GM19463 (cell line): Measurements from ENCODE around the gene SLC34A2.
"Not testable (repeated sequence)": the region's sequence is repeated elsewhere in the genome, so short reads cannot be mapped to it uniquely, and the experiment has no call there.

Experiments
- ATAC-seq: cut with Tn5 transposase; IDR thresholded peaks from one replicate; pipeline ENCODE4 v1.9.1; 2021; ENCODE audit warnings: mild to moderate bottlenecking, moderate library complexity; ENCODE audit not compliant: unreplicated experiment

The SLC34A2 gene, protein sequence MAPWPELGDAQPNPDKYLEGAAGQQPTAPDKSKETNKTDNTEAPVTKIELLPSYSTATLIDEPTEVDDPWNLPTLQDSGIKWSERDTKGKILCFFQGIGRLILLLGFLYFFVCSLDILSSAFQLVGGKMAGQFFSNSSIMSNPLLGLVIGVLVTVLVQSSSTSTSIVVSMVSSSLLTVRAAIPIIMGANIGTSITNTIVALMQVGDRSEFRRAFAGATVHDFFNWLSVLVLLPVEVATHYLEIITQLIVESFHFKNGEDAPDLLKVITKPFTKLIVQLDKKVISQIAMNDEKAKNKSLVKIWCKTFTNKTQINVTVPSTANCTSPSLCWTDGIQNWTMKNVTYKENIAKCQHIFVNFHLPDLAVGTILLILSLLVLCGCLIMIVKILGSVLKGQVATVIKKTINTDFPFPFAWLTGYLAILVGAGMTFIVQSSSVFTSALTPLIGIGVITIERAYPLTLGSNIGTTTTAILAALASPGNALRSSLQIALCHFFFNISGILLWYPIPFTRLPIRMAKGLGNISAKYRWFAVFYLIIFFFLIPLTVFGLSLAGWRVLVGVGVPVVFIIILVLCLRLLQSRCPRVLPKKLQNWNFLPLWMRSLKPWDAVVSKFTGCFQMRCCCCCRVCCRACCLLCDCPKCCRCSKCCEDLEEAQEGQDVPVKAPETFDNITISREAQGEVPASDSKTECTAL

DNA sequence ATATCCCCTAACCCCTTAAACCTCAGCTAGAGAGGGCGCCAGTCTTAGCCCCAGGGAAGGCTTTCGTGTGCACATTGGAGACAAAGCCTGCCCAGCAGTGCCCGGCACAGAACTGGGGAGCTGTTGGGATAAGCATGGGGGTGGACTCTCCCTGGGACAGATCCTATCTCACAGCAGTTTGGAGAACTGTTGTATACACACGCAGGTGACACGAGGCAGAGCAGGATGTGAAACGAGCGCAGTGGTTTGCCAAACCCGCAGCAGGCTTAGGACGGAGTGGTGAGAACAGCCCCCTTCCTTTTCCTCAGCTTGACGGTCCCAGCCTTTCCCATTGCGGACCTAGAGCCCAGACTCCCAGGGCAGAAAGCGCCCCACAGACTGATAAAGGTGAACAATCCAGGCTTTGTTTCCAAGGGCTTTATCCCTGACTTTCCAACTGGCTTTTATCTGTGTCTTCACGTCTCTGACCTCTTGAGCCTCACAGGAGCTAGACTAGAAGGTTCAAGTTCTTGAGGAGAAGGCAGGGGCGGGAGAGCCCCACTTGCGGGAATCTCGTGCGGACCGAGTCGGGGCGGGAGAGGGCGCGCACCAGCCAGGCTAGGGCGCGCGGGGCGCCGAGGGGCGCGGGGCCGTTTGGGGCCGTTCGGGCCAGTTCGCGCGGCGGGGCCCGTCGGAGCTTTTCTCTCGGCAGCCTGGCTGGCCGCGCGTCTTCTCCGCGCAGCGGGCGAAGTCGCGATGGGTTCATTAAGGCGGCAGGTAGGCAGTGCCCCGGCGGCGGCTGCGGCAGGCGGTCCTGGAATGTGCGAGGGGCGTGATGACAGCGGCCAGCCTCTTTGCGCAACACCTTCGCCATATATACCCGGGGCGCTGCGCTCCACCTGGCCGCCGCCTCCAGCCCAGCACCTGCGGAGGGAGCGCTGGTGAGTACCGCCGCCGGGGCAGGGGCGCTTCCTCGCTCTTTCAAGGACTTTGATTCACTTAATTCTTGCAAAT lies at the start of gene SLC34A2:
TSS of gene SLC34A2 (plus strand) at position 881 of the 993 bp plus-strand sequence. CDS start 6,650 bp downstream, outside the sequence.
- no peak for ATAC-seq

DNA sequence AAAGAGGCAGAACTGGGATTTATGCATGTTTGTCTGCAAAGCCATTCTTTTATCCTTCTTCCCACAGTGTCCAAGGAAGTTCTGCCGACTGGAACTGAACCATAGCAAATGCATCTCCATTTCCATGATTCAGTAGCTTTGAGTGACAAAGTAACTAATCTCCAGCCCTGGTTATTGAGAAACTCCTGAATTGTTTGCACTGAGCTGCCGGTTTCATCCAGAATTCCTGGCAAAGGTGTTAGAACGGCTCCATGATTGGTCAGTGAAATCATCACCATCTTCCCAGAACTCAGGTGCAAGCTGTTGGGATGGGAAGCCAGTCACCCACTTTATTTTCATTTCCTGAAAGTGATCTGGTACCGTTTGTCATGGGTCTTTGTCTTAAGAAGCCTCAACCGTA lies 47.0 kb upstream of the SLC34A2 start:
- no peak for ATAC-seq

DNA sequence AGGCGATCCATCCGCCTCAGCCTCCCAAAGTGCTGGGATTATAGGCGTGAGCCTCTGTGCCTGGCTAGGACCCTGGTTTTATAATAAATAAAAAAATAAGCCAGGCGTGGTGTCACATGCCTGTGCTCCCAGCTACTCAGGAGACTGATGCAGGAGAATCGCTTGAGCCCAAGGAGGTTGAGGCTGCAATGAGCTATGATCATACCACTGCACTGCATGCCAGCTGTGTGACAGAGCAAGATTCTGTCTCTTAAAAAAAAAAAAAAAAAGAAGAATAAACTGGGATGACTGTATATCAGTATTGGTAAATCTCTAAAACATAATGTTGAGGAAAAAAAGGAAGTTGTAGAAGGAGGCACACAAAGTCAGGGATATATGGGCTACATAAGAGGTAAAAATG lies 45.7 kb upstream of the SLC34A2 start:
- ATAC-seq, result no peak

DNA sequence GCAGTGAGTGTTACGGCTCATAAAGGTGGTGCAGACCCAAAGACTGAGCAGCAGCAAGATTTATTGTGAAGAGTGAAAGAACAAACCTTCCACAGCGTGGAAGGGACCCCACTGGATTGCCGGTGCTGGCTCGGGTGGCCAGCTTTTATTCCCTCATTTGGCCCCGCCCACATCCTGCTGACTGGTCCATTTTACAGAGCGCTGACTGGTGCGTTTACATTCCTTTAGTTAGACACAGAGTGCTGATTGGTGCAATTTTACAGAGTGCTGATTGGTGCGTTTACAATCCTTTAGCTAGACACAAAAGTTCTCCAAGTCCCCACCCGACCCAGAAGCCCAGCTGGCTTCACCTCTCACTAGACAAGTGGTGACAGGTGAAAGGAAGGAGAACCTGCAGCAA lies 42.0 kb upstream of the SLC34A2 start:
- not testable (repeated sequence) for ATAC-seq

DNA sequence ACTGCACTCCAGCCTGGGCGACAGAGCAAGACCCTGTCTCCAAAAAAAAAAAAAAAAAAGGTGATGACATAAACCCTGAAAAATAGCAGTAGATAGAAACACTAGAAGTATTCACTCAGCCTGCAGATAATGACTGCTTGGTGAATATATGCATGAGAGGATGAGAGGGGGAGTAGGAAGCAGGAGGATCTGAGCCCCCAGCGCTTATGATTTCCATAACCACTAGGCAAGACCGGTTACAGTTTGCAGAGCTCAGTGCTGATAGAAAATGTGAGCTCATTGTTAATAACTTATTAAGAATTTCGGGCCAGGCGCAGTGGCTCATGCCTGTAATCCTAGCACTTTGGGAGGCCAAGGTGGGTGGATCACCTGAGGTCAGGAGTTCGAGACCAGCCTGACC lies 40.8 kb upstream of the SLC34A2 start:
- ATAC-seq, result no peak

DNA sequence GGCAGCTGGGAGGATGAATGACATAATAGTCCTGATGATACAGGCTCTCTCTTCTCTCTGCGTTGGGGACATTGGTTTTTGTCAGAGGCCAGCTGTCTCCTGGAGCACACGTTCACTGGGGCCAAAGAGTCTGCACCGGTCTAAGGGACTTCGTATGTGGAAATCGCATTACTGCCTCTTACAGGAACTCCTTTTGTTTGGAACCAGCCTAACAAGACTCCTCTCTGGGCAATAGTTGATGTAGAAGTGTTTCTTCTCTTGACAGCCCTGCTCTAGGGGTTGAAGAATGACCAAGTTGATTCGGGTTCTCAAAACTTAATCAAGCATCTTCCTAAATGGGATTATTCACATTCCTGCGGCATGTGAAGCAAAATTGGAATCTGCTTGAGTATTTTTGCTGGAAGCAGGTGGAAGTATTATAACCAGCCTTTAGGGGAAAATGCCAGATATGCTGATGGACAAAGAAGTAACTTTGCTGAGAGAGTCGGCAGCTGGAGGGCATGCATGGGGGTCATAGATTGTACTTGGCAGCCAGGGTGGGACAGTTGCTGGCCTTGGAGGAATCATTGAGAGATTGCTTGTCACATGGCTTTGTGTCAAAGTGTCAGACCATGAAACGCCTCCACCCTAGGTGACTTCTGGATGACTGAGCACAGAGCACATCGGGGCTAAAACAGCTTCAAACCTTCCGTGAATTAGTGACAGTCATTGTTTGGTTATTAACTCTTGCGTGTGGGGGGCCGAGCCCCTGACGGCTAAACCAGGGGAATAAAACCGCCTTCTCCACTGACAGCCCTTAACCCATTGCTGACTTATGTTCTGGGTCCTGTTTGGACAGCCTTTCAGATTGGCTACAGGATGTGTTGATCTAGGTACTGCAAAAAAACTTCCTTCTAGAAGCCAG lies 34.4 kb upstream of the SLC34A2 start:
- peak; percentile 61 for ATAC-seq

DNA sequence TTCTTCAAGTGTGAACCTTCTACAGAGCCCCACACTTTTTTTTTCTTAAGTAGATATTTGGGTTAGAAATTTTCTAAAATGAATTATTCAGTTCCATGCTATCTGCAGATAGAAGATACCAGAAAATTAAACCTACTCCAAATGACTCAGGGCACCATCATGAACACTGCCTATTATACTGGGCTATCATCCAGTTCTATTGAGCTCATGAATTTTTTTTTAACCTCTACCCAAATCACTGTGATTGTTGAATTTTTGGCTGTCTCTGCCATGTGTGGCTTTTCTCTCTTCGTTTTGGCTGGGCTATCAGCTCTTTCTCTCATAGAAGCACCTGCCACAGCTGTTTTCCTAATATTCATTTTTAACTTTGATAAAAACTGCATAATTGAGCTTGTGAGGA lies 31.0 kb upstream of the SLC34A2 start:
- ATAC-seq, result no peak

DNA sequence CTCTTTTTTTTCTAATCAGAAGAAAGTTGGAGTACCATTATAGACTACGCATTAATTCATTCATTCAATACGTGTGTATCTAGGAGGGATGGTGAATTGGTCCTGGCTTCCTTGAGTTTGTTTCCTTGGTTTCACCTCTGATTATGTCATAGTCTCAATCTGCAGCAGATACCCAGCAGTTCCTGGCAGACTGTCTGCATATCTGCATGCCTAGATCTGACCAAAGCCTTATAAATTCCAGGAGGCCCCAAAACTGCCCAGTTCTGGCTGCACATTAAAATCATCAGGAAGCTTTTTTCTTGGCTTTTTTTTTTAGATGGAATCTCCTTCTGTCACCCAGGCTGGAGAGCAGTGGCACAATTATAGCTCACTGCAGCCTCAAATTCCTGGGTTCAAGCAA lies 27.2 kb upstream of the SLC34A2 start:
- no peak for ATAC-seq

DNA sequence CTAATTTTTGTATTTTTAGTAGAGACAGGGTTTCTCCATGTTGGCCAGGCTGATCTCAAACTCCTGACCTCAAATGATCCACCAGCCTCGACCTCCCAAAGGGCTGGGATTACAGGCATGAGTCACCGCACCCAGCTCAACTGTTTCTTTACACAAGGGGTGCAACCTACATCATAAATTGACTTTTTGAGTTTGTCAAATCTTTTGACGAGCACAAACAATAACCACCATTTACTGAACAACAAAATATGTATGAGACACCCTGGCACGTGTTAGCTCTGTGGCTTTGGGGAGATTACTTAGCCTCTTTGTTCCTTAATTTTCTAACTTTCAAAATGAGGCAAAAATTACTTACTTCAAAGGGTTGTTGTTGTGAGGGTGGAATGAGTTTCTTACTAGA lies 23.5 kb upstream of the SLC34A2 start:
- no peak for ATAC-seq

DNA sequence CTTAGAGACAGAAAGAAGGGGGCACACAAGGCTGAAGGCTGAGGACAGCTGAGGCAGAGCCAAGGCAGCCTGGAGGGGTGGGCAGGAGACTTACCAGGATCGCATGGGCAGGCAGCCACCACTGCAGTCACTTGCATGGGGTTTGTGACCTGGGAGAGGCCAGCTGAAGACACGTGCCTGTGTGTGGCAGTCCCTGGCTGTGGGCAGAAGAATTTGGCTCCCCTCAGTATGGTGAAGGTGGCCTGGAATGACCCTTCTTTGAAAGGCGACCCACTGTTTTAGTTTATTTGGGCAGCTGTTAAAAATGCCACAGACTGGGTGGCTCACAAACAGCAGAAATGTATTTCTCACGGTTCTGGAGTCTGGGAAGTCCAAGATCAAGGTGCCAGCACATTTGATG lies 22.1 kb upstream of the SLC34A2 start:
- no peak for ATAC-seq

DNA sequence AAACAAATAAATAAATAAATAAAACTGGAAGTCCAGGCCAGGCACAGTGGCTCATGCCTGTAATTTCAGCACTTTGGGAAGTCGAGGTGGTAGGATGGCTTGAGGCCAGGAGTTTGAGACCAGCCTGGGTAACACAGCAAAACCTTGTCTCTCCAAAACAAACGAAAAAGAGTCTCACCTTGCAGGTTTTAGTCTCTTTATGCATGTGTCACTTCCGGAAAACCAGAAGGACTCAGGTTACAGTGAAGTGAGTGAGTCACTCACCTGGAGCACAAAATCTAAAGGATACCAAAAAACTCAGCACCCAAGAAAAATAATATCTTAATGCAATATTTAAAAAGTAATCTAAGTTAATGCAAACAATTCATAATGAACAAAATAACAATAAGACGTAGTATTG lies 20.1 kb upstream of the SLC34A2 start:
- ATAC-seq, result no peak

DNA sequence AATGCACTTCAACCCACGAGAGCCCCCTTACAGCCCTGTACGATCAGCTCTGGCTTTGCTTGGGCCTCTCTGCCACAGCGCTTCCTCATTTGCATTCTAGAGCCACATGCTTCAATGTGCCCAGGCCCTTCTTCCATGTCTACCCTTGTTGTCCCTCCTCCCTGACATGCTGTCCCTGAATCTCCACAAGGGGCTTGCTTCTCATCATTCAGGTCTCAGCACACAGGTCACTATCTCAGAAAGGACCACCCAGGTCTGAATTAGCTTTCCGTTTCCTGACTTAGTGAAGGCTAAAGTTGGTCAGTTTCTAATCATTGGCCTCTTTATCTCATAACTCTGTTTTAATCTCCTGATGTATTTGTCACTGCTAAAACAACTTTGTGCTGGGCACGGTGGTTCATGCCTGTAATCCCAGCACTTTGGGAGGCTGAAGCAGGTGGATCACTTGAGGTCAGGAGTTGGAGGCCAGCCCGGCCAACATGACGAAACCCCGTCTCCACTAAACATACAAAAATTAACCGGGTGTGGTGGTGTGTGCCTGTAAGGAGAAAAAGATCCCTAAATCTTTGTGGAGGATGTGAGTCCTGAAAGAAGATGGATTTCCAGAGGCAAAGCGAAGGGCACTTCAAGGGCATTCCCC lies 17.9 kb upstream of the SLC34A2 start:
- no peak for ATAC-seq

DNA sequence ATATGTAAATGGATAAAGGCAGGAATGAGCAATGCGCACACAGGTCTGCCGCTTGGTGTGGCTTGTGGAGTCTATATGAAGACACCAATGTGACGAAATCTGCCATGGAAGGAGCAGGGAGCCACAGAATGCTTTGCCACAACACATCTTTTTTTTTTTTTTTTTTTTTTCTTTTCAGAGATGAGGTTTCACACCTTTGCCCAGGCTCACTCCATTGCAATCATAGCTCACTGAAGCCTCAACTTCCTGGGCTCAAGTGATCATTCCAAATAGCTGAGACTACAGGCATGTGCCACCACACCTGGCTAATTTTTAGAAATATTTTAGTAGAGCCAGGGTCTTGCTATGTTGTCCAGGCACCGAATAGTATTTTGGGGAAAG lies 17.4 kb upstream of the SLC34A2 start:
- ATAC-seq, result no peak

DNA sequence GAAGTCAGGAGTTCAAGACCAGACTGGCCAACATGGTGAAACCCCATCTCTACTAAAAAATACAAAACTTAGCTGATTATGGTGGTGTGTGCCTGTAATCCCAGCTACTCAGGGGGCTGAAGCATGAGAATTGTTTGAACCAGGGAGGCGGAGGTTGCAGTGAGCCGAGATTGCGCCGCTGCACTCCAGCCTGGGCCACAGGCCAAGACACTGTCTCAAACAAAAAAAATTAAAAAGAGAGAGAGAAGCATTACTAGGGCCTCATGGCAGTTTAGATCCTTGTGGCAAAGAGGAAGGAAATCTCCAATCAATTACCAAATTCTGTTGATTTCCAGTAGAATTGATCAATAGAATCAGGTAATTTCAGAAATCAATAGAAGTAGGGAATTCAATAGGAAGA lies 16.8 kb upstream of the SLC34A2 start:
- no peak for ATAC-seq

DNA sequence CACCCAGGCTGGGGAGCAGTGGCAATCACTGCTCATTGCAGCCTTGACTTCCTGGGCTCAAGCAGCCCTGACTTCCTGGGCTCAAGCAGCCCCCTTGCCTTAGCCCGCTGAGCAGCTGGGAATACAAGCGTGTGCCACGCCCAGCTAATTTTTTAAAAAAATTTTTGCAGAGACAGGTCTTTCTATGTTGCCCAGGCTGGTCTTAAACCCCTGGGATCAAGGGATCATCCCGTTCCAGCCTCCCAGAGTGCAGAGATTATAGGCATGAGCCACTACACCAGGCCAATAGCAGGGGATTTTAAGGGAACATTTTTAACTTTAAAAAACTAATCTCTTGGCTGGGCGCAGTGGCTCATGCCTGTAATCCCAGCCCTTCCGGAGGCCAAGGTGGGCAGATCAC lies 5.3 kb upstream of the SLC34A2 start:
- no peak for ATAC-seq

DNA sequence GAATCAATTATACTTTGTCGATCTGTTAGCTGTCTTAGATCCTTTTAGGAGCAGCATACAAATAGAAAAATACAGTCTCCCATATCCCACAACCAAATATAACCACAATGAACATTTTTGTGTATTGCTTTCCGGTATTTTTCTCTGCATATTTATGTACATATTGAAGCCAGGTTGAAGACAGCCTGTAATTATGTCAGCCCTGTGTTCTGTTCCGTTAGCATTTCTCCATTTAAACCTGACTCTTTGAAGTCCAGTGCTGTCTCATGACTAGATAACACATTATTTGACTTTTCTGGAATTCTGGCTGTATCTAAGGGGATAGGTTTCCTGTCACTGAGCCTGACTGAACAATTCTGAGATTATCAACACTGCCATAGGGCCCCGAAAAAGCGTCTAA lies 4.0 kb upstream of the SLC34A2 start:
- no peak for ATAC-seq

DNA sequence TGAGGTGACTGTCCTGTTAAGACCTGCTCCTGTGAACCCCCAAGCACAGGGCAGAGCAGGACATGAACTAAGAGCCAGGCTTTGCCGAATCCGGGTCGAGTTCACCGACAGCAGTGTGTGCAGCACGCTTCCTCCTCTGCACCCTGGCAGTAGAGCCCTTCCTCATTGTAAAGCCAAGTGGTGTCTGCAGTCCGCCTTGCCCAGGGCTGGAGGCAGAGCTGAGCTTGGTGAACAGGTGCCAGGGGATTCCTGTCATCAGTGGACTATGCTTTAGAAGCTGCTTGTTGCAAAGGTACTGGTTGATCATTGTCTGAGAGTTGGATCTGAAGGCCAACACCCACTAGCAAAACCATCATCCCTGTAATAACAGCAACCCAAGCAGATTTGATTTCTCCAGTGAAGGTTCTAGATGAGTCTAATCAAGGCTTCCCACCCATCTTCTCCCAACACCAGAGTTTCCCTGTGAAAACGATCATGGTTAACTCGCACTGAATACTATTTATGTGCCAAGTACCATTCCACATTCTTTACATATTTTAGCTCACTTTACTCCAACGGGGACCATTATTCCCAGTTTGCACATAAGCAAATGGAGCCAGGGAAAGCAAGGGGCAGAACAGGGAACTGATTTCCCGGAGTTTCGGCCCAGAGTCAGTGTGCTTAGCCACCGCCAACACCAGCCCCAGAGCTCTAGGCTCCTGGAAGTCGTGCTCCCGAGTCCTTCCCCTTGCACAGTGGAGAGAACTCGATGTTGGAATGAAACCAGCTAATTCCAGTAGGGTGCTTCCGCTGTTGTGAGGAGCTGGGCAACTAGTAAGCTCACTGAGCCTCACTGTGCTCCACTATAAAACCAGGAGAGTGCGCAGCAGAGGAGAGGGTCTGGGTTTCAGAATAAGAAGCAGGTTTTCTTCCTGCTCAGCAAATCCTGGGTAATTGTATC lies 1.4 kb upstream of the SLC34A2 start:
- ATAC-seq, result no peak

DNA sequence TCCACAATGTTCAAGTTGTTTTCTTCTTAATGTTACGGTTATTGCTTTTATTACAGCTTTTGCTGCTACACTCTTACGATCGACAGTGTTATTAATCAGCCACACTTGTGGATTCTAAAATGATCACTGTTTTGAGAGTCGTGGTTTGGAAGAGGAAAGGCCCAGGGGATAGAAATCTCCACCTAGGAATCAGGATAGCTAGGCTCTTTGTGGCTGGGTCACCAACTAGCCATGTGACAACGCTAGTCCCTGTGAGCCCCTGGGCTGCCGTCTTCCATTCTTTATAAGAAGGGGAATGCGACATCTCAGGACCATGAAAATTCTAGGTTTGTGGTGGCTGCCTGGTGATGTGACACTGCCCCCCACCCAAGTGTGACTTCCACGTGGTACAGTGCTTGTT lies 380 bp downstream of the SLC34A2 start:
- no peak for ATAC-seq

DNA sequence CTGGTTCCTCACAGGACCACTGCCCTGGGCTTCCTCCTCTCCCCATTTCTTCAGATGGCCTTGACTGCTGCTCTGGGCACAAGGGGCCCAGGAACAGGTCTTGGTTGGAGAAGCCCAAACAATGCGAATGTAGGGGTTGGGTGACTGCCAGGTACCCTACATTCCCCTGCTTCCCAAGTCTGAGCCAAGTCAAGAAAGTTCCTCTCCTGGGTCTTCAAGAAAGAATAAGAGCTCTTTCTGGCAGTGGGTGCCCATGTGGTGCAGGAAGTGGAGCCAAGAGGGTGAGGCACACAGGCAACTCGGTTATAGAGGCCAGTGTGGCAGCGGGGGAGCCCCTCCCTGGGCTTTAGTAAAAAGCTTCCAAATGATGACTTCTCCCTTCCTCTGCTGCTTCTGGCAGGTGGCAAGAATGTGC lies 2.7 kb downstream of the SLC34A2 start:
- ATAC-seq, result no peak
